Fibroblast of skin of right biceps (primary cell): ENCODE results near the gene ROR1.
"Not testable (repeated sequence)": the region's sequence is repeated elsewhere in the genome, so short reads cannot be mapped to it uniquely, and the experiment has no call there.

Experiments
- DNase-seq: peaks from one replicate; pipeline ENCODE4 v3.0.0-alpha.2; 2013

The ROR1 gene

DNA sequence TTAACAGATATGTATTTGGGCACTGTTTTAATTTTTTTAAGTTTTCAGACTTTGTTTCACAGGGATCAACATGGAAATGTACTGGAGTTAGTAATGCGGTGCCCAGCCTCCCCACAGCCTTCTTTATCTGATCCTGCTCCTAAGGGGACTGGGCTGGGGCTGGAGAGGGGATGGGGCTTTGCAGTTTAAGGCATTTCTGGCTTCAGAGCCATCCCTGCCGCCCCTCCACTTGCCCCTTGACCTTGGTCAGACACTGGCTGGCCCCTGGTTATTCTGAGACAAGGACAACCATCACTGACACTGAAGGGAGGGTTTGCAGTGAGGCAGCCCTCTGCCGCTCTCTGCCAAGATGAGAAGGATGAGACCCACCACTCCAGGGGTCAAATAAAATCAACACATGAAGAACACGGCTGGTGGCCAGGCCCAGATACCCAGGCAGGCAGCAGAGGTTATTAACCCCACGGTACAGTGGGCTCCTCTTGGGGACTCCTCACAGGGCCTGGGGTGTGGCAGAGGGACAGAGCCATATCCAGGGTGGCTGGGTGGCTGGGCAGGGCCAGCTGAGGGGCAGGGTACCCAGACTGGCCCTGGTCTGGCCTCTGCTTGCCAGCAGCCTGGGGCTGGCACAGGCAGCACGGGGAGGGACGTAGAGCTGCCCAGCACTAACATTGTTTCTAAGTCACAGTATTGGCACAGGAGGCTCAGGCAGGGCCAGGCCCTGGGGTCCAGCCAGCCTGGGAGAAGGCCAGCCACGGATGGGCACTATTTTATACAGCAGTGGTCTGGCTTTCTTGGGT, 422.5 kb downstream of the ROR1 start:
- no peak for DNase-seq

DNA sequence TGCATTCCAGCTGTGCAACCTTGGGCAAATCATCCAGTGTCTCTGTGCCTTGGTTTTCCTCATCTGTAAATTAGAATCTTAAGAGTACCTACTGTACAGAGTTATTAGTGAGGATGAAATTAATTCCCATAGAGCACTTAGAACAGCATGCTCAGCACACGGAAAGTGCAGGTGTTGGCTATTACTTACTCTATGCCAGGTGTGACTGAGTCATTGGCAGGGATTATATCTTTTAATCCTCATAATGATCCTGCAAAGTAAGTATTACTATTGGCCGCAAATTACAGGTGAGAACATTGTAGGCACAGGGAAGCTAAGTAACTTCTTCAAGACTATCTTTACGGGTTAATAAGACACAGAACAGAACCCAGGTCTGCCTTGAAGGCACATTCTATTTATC, 423.3 kb downstream of the ROR1 start:
- DNase-seq, result no peak

- DNase-seq, result peak; percentile 28
Observed at GRCh38 chr1:64199154-64199553, 425.3 kb downstream of the ROR1 start.

DNA sequence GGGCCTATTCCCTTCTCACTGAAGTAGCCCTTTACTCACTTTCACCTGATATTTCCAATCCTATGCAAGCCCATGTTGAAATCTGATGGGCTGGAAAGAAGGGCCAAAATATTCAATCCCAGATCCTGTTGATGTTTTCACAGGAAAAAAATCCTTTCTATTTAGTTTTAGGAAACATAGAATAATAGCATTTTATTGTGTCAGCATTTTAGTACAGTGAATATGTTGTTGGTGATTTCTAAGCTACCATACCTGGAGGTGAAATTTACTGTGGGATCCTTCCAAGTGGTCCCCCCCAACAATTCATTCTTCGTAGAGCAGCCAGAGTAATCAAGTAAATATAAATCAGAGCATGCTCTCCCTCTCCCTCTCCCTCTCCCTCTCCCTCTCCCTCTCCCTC, 426.2 kb downstream of the ROR1 start:
- DNase-seq, result no peak

GRCh38 chr1:64203420-64203819, 429.6 kb downstream of the ROR1 start, which contains the start of gene UBE2U:
TSS of gene UBE2U (plus strand) at chr1:64203623. CDS start at chr1:64204051, 428 bp downstream.
- no peak for DNase-seq

GRCh38 chr1:64209221-64209620, 435.4 kb downstream of the ROR1 start:
- no peak for DNase-seq

DNA sequence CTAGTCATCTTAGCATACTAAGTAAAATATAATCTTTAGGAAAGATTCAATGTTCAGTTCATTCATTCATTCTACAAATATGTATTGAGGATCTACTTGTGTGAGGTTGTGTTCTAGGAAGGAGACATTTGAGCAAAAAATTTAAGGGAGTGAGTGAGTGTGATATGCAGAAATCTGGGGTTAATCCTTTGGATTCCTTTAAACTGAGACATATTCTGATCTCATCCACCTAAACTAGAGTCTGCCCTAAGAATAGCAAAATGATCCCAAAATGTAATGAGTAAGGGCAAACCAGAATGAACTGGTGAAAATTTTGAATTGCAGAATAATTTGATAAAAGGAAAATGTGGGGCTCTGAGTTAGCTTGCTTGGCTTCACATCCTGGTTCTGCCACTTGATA, 438.2 kb downstream of the ROR1 start:
- peak; percentile 92 for DNase-seq

DNA sequence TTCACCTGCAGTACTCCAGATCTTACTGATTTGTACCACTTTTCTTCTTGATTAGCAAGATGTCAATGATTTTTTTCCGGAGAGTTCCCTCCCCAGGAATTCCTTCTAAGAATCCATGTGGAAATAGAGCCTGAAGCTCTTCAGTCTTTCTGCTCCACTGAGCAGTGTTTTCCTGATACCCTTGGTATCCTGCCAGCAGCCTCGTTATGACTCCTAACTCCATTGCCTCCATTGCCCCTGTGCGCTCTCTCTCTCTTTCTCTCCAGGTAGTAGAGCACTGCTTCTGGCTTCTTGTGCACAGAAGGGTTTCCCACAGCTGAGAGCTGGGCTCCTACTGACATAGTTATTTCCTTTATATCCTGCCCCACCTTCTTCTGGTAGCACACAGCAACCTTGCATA, 441.8 kb downstream of the ROR1 start:
- DNase-seq, result no peak

DNA sequence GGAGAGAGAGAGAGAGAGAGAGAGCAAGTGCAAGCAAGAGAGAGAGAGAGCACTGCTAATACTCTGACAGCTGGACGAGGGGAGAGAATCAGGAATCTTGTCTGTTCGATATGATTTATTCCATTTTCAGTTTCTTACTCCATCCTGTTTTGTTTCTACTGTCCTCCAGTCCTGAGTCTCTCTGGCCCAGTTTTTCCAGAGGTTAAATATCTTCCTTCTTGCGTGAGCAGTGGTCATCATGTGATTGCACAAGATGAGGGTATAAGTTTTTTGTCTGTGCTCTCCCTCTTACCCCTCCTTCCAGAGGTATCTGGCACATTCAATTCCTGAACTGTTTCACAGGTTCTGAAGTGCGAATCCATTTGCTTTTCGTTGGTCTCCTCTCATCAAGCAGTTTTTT, 446.4 kb downstream of the ROR1 start:
- DNase-seq, result no peak

DNA sequence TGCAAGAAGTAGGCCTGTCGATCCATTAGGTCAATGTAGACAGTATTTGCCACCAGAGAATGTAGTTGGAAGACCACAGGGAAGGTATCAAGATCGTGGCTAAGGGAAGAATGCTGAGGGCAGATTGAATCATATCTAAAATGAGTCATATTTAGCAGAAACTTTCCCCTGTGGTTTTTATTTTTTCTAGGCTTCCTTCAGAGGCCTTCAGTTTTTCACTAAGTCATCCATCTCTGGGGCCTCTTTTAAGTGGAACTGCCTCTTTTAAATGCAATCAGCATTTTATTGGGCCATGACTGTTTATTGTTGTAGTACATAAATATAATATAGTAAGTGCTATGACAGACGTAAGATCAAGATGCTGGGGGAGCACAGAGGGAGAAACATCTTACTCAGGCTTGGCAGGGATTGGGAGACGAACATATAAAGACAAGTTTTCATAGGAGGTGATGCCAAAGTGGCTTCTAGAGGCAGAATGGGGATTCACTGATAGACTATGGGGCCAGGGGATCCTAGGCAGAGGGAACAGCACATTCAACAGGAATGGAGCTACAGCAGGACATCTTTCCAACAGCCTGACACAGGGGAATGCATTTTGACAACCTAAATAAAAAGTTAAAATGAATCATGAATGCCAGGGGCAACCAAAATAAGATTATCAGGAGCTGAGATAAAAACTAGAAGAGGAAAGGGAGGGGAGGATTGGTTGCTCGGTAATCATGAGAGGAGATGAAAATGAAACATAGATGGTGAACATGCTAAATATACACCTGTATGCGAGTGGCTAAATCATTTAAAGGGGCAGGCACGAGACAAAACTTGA, 449.7 kb downstream of the ROR1 start:
- DNase-seq, result peak; percentile 96

- not testable (repeated sequence) for DNase-seq
Observed at GRCh38 chr1:64224236-64224635, 450.4 kb downstream of the ROR1 start.

DNA sequence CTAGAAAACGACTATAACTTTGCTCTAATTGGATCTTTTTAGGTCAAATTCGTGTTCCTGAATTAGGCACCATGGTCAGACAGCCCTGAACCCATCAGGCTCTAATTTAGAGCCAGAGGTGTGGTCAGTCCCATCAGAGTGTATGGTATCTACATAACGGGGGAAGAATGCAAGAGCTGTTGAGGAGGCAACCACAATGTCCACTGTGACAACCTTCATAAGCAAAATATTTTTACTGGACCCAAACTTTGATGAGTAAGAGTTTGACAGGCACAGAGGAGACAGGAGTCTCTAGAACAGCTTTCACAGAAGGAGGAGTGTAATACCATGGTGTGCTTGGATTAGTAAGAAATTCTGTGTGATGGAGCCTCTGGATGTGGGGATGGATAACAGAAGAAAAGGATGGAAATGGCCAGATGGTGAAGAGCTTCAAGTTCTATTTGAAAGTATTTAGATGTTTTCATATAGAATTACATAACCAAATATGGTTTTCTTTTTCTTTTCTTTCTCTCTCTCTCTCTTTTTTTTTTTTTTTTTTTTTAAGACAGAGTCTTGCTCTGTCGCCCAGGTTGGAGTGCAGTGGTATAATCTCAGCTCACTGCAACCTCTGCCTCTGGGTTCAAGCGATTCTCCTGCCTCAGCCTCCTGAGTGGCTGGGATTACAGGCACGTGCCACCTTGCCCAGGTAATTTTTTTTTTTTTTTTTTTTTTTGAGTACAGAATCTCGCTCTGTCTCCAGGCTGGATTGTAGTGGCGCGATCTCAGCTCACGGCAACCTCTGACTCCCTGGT, 454.5 kb downstream of the ROR1 start:
- DNase-seq, result peak; percentile 86

DNA sequence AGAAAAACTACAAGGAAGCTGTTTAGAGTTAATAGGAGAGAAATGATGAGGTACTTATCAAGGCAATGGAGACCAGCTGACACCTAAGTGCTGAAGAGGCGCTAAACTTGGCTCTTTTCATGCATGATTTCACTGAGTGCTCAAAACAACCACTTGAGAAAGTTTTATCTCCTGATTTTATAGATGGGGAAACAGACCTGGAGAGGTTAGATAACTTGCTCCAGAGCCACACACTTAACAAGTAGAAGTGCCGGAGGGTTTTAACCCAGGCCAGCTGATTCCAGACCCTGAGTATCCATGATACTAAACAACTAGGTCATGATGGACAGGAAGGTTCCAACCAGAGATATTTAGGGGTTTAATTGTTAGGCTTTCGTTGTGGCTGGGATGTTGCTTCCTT, 455.5 kb downstream of the ROR1 start:
- no peak for DNase-seq
